GM18517 (cell line): ENCODE results near the gene UBTD1.

Source experiments
- ATAC-seq: cut with Tn5 transposase; IDR thresholded peaks from one replicate; pipeline ENCODE4 v1.9.1; 2021; ENCODE audit warnings: mild to moderate bottlenecking, moderate library complexity; ENCODE audit not compliant: unreplicated experiment

Gene UBTD1

GRCh38 chr10:97607095-97607636, 108.4 kb downstream of the UBTD1 start:
- ATAC-seq = no peak

GRCh38 chr10:97608991-97609561, 110.4 kb downstream of the UBTD1 start:
- no peak for ATAC-seq

- no peak for ATAC-seq
Observed at GRCh38 chr10:97611473-97611872, 112.7 kb downstream of the UBTD1 start.

- no peak for ATAC-seq
Observed at GRCh38 chr10:97612386-97612785, 113.7 kb downstream of the UBTD1 start.

GRCh38 chr10:97618285-97618684, 119.6 kb downstream of the UBTD1 start:
- ATAC-seq = no peak

GRCh38 chr10:97618733-97619132, 120.0 kb downstream of the UBTD1 start:
- ATAC-seq = no peak
